ENCODE measurements around the gene CPT1C.

The CPT1C gene

GRCh38 chr19:49755956-49756355, 65.0 kb downstream of the CPT1C start:
- no peak for DNase-seq (ENCODE audit: low read depth in 2 of 2)

- no peak for DNase-seq (ENCODE audit: low read depth in 2 of 2)
Observed at GRCh38 chr19:49758292-49758691, 67.4 kb downstream of the CPT1C start.

- no peak for DNase-seq (ENCODE audit: low read depth in 2 of 2)
Observed at GRCh38 chr19:49761249-49761624, 70.3 kb downstream of the CPT1C start.

- DNase-seq (ENCODE audit: low read depth in 2 of 2), result no peak
Observed at GRCh38 chr19:49761625-49762311, 70.9 kb downstream of the CPT1C start.

- DNase-seq (ENCODE audit: low read depth in 2 of 2), result no peak
Observed at GRCh38 chr19:49763230-49763629, 72.3 kb downstream of the CPT1C start, which contains the start of gene TSKS. TSKS (minus strand) TSS chr19:49763306; CDS start chr19:49763247, 59 bp downstream.

All from stimulated activated CD8-positive, alpha-beta memory T cell treated with anti-CD3 and anti-CD28 coated beads, Interleukin-2, amount 100 ng/mL, for 48 hours (primary cell).